ENCODE data around the gene HSPA14. TPM values are rescaled to one million over a fixed set of nuclear protein-coding genes. Genes with fewer than 3 reads are reported as not detected.
A peak's percentile ranks its signal among the peaks of the same experiment; 100 is the strongest.

Gene HSPA14
- total and polyA plus RNA-seq, 4 donors = 5.3 to 9.0 (median 8.5) TPM

GRCh38 chr10:14880229-14880628 lies 42.1 kb downstream of the HSPA14 start:
- WGBS = 65% methylated on average over 7 of the region's 7 CpGs
- H3K27ac ChIP-seq (ENCODE audit: low read depth in 1 of 2, low read length in 2 of 2) = no peak overlapping the region
- peaks cover 2 to 18% (median 8%) of the 10 kb centered on the region in 4 donors for H3K4me1 ChIP-seq (ENCODE audit: control insufficient read depth in 4 of 4, insufficient read depth in 4 of 4, low read length in 3 of 4)
- no peaks in the 10 kb centered on the region for H3K9me3 ChIP-seq (ENCODE audit: control insufficient read depth in 4 of 4, low read length in 3 of 4)
- TF ChIP-seq ATF3 (IDR thresholded peaks at IDR 0.05) (no peak), REST (IDR thresholded peaks at IDR 0.05) (peak; percentile 50)
- no peak for DNase-seq (ENCODE audit: low spot score)
- no peaks in the 10 kb centered on the region for H3K36me3 ChIP-seq (ENCODE audit: control insufficient read depth in 4 of 4, insufficient read depth in 3 of 4, low read depth in 1 of 4, low read length in 3 of 4)
- peak overlapping the region in 1 of 3 donors; percentile 50 for H3K4me3 ChIP-seq (ENCODE audit: low read depth in 1 of 3, low read length in 3 of 3)
- H3K27me3 ChIP-seq (ENCODE audit: control insufficient read depth in 4 of 4, insufficient read depth in 4 of 4, low read length in 3 of 4) = no peaks in the 10 kb centered on the region
- peak overlapping the region in 1 of 2 donors; percentile 21 for H3K9ac ChIP-seq (ENCODE audit: low read depth in 1 of 2, low read length in 2 of 2)

GRCh38 chr10:14884082-14884481 lies 46.0 kb downstream of the HSPA14 start:
- Histone ChIP-seq H3K27me3 (ENCODE audit: control insufficient read depth in 4 of 4, insufficient read depth in 4 of 4, low read length in 3 of 4) (no peaks in the 10 kb centered on the region), H3K9me3 (ENCODE audit: control insufficient read depth in 4 of 4, low read length in 3 of 4) (no peaks in the 10 kb centered on the region), H3K9ac (ENCODE audit: low read depth in 1 of 2, low read length in 2 of 2) (no peak overlapping the region), H3K4me1 (ENCODE audit: control insufficient read depth in 4 of 4, insufficient read depth in 4 of 4, low read length in 3 of 4) (peaks cover 2 to 5% (median 2%) of the 10 kb centered on the region in 4 donors), H3K36me3 (ENCODE audit: control insufficient read depth in 4 of 4, insufficient read depth in 3 of 4, low read depth in 1 of 4, low read length in 3 of 4) (no peaks in the 10 kb centered on the region), H3K27ac (ENCODE audit: low read depth in 1 of 2, low read length in 2 of 2) (no peak overlapping the region), H3K4me3 (ENCODE audit: low read depth in 1 of 3, low read length in 3 of 3) (no peak overlapping the region)
- no peak for TF ChIP-seq EGR1 (IDR thresholded peaks at IDR 0.05; ENCODE audit: low read depth in 2 of 2)
- TF ChIP-seq ZBTB33 (IDR thresholded peaks at IDR 0.05) = no peak
- no peak for TF ChIP-seq HNF4G (IDR thresholded peaks at IDR 0.05)
- no peak for TF ChIP-seq FOXA1 (IDR thresholded peaks at IDR 0.05)
- TF ChIP-seq NR2F2 (IDR thresholded peaks at IDR 0.05) = no peak
- no peak for TF ChIP-seq FOXA2 (IDR thresholded peaks at IDR 0.05)
- TF ChIP-seq REST (IDR thresholded peaks at IDR 0.05) = no peak
- TF ChIP-seq MAX (IDR thresholded peaks at IDR 0.05) = no peak
- TF ChIP-seq RAD21 (IDR thresholded peaks at IDR 0.05) = no peak
- no peak for TF ChIP-seq HNF4A (conservative IDR thresholded peaks at IDR 0.05)
- TF ChIP-seq GABPA (IDR thresholded peaks at IDR 0.05 in 1 of 2, conservative IDR thresholded peaks at IDR 0.05 in 1 of 2) = no peak
- TF ChIP-seq RXRA (IDR thresholded peaks at IDR 0.05) = no peak
- TF ChIP-seq CTCF (IDR thresholded peaks at IDR 0.05; ENCODE audit: low read depth, low read length, missing input control) = no peak
- DNase-seq (ENCODE audit: low spot score) = no peak
- WGBS = 95% methylated on average over 3 of the region's 3 CpGs
